Epithelial cell of proximal tubule (primary cell): ENCODE data around the gene SEPTIN10. TPM values are rescaled to one million over a fixed set of nuclear protein-coding genes. Genes with fewer than 3 reads are reported as not detected.
"Not testable (repeated sequence)": the region's sequence is repeated elsewhere in the genome, so short reads cannot be mapped to it uniquely, and the experiment has no call there.

Source experiments
- DNase-seq: peaks from one replicate; pipeline ENCODE4 v3.0.0-alpha.2; 2011; ENCODE audit warnings: low read depth
- H3K4me3 ChIP-seq: 2 replicates; pipeline ENCODE4 v1.5.1; 2011; ENCODE audit warnings: low read depth, mild to moderate bottlenecking, low read length
- total RNA-seq: library from RNA; depleted of rRNA; stranded (reverse); fragments of >200 nt; gene quantifications from 2 replicates; pipeline ENCODE4 v1.2.3, GENCODE V29; 2015
- TF ChIP-seq, protein P1 (sequence below): conservative IDR thresholded peaks from 2 replicates; pipeline ENCODE4 v1.5.1; 2012; ENCODE audit warnings: low read depth, mild to moderate bottlenecking, low read length

Gene SEPTIN10
- total RNA-seq, 1 donor from 2014 or later: 80.6 TPM

DNA sequence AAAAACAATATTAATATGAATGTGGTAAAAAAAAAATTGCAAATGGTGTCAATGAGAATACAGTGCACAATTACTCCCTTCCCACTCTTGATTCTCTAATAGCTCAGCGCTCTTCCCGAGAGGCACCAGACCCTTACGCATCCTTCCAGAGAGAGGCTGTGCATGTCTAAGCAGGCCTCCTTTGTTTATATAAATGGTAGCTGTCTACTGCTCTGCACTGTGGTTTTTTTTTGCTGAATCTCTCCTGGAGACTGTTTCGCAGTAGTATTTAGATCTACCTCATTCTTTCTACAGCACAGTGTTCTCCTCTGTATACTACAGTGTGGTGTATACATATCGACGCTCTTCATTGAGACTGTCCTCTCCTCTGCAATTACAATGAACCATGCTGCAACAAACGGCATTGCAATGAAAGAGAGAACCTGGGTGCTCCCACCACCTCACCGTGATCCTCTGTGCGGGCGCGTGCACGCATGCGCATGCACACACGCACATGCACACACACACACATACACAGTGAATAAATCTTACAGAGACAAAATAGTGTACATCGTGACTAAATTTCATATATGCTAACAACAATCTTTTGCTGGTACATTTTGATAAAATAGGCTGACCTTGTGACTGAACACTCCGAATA lies 19.4 kb downstream of the SEPTIN10 start:
- H3K4me3 ChIP-seq: no peak overlapping the region
- DNase-seq: no peak
- TF ChIP-seq, protein P1, sequence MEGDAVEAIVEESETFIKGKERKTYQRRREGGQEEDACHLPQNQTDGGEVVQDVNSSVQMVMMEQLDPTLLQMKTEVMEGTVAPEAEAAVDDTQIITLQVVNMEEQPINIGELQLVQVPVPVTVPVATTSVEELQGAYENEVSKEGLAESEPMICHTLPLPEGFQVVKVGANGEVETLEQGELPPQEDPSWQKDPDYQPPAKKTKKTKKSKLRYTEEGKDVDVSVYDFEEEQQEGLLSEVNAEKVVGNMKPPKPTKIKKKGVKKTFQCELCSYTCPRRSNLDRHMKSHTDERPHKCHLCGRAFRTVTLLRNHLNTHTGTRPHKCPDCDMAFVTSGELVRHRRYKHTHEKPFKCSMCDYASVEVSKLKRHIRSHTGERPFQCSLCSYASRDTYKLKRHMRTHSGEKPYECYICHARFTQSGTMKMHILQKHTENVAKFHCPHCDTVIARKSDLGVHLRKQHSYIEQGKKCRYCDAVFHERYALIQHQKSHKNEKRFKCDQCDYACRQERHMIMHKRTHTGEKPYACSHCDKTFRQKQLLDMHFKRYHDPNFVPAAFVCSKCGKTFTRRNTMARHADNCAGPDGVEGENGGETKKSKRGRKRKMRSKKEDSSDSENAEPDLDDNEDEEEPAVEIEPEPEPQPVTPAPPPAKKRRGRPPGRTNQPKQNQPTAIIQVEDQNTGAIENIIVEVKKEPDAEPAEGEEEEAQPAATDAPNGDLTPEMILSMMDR: no peak

GRCh38 chr2:109592905-109593304 lies 20.9 kb downstream of the SEPTIN10 start:
- DNase-seq: no peak
- H3K4me3 ChIP-seq: no peak overlapping the region
- TF ChIP-seq, protein P1: no peak

- DNase-seq: no peak
- TF ChIP-seq, protein P1: no peak
- no peak overlapping the region for H3K4me3 ChIP-seq
Observed at GRCh38 chr2:109591206-109591605, 22.6 kb downstream of the SEPTIN10 start.

DNA sequence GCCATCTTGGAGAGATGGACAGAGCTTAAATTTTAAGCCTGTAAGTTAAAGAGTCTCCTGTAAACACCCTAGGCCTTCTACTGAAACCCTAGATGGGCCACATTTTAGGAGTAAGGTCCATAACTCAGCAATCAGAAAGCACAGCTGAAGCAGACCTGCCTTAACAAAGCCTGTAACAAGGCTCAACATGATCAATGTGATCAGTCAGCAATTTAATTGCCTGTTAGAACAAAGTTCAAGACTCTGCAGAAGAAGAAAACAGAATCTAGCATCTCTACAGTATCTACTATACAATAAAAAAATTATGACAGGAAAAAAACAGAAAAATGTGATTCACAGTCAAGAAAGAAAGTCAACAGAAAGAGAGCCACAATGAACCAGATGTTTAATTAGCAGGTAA lies 27.1 kb downstream of the SEPTIN10 start:
- DNase-seq: no peak
- TF ChIP-seq, protein P1: no peak
- no peak overlapping the region for H3K4me3 ChIP-seq

DNA sequence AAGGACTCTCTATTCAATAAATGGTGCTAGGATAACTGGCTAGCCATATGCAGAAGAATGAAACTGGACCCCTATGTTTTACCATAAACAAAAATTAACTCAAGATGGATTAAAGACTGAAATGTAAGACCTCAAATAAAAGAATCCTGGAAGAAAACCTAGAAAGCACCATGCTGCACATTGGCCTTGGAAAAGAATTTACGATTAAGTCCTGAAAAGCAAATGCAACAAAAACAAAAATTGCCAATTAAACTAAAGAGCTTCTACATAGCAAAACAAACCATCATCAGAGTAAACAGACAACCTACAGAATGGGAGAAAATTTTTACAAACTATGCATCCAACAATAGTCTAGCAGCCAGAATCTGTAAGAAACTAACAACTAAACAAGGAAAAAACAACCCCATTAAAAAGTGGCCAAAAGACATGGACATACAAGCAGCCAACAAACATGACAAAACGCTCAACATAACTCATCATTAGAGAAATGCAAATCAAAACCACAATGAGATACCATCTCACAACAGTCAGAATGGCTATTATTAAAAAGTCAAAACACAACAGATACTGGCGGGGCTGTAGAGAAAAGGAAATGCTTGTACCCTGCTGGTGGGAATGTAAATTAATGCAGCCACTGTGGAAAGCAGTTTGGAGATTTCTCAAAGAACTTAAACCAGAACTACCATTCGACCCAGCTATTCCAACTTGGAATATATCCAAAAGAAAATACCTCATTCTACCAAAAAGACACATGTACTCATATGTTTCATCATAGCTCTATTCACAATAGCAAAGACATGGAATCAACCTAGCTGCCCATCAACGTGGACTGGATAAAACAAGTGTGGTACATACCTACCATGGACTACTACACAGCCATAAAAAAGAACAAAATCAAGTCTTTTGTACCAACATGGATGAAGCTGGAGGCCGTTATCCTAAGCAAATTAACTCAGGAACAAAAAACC lies 30.6 kb downstream of the SEPTIN10 start:
- TF ChIP-seq, protein P1: no peak

DNA sequence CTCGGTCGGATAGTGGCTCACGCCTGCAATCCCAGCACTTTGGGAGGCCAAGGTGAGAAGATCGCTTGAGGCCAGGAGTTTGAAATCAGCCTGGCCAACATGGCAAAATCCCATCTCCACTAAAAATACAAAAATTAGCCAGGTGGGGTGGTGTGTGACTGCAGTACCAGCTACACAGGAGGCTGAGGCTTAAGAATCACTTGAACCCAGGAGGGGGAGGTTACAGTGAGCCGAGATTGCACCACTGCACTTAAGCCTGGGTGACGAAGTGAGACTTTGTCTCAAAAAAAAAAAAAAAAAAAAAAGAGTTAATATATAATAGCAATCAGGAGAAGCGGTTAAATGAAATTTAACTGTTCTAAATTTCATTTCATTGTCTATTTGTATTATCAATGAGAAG lies 36.1 kb downstream of the SEPTIN10 start:
- H3K4me3 ChIP-seq, DNase-seq: not testable (repeated sequence)

More for the DNA sequence above, 30.6 kb downstream of the SEPTIN10 start:
- no peak overlapping the region for H3K4me3 ChIP-seq
- DNase-seq: no peak

DNA sequence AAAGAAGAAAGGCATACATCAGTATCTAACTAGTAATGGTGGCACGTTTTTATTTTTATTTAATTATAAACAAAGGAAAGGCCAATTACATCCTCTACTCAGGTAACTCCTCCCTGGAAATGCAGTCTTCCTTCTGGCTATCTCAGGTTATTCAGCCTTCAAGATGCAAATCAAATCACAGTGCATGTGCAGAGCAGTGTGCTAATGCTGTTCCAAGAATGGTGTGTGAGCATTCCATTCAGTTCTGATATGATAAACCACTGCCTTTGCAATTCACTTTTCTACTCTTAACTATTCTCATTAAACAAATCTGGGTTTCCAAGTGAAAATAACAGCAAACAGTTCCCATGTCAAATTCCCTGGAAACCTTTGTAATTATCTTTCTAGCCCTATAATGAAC lies 38.4 kb downstream of the SEPTIN10 start:
- no peak overlapping the region for H3K4me3 ChIP-seq
- TF ChIP-seq, protein P1: no peak
- no peak for DNase-seq
